PFSK-1 (cell line): ENCODE results near the gene CHST11.

Experiments used
- POLR2AphosphoS5 ChIP-seq: IDR thresholded peaks from 2 replicates; pipeline ENCODE4 v1.6.1; 2012; ENCODE audit warnings: low read depth, mild to moderate bottlenecking, control low read depth, low read length, moderate library complexity
- REST ChIP-seq, 2 experiments: IDR thresholded peaks; 2 replicates each; pipeline versions ENCODE4 v1.6.1 to v1.8.0; 2011 to 2012; ENCODE audit warnings: low read depth in 2 of 2, low read length in 2 of 2, control low read depth in 1 of 2, inconsistent platforms in 1 of 2, mild to moderate bottlenecking in 1 of 2, moderate library complexity in 1 of 2; ENCODE audit not compliant: insufficient read depth in 1 of 2
- TAF1 ChIP-seq: IDR thresholded peaks from 2 replicates; pipeline ENCODE4 v1.6.1; 2012; ENCODE audit warnings: low read length, control low read depth, borderline replicate concordance; ENCODE audit not compliant: insufficient read depth

- TF ChIP-seq POLR2AphosphoS5 (no peak), REST (IDR thresholded peaks at IDR 0.05; ENCODE audit: insufficient read depth in 1 of 2, low read depth in 2 of 2, low read length in 2 of 2) (no peak), TAF1 (no peak)
Observed at GRCh38 chr12:104719700-104720338, 263.1 kb downstream of the CHST11 start.
